Heart right ventricle (tissue), 16 donors: Measurements from ENCODE around the gene PSMG3. TPM values are rescaled to one million over a fixed set of nuclear protein-coding genes. Genes with fewer than 3 reads are reported as not detected.

Source experiments
- ATAC-seq, 8 donors: fragments of 200-7000 bp; cut with Tn5 transposase; one replicate each; pipeline ENCODE4 v1.9.1; 2020; ENCODE audit warnings: mild to moderate bottlenecking in 8 of 8, moderate library complexity in 8 of 8, moderate number of reproducible peaks in 1 of 8
- DNase-seq, 2 donors: peaks; one replicate each; pipeline ENCODE4 v3.0.0-alpha.2; 2020
- H3K27ac ChIP-seq, 10 donors: fragments of 200-600 bp; sonication (generic) in 2 of 10; one replicate each; pipeline versions ENCODE4 v1.5.0 to v1.8.0; 2020 to 2022; ENCODE audit warnings: mild to moderate bottlenecking in 3 of 10
- H3K27me3 ChIP-seq, 7 donors: fragments of 200-600 bp; one replicate each; pipeline ENCODE4 v1.8.0; 2021 to 2022; ENCODE audit warnings: mild to moderate bottlenecking in 2 of 7
- H3K36me3 ChIP-seq, 9 donors: fragments of 200-600 bp; sonication (generic) in 1 of 9; one replicate each; pipeline versions ENCODE4 v1.5.0 to v1.8.0; 2020 to 2022; ENCODE audit warnings: mild to moderate bottlenecking in 2 of 9
- H3K4me1 ChIP-seq, 9 donors: fragments of 200-600 bp; sonication (generic) in 1 of 9; one replicate each; pipeline versions ENCODE4 v1.5.0 to v1.8.0; 2020 to 2022; ENCODE audit warnings: mild to moderate bottlenecking in 4 of 9
- H3K4me3 ChIP-seq, 10 donors: fragments of 200-600 bp; sonication (generic) in 2 of 10; one replicate each; pipeline versions ENCODE4 v1.5.0 to v1.8.0; 2020 to 2022; ENCODE audit warnings: mild to moderate bottlenecking in 7 of 10, moderate library complexity in 2 of 10
- H3K9me3 ChIP-seq, 11 donors: fragments of 200-600 bp in 10 of 11; sonication (generic) in 2 of 11; one replicate each; pipeline versions ENCODE4 v1.5.0 to v1.8.0; 2013 to 2022; ENCODE audit warnings: mild to moderate bottlenecking in 2 of 11, control low read depth in 1 of 11, moderate library complexity in 1 of 11
- CTCF ChIP-seq, 9 donors: fragments of 200-600 bp; sonication (generic) in 2 of 9; IDR thresholded peaks; one replicate each; pipeline versions ENCODE4 v1.5.0 to v1.8.0; 2021 to 2022; ENCODE audit warnings: antibody characterized with exemption in 9 of 9, mild to moderate bottlenecking in 5 of 9, moderate library complexity in 1 of 9
- WGBS, 2 donors: extraction: QIAGEN DNeasy Blood & Tissue Kit; methylation state at CpG; one replicate each; pipeline ENCODE4 v1.1.7; 2013; ENCODE audit warnings: inconsistent platforms in 1 of 2; 5-methylcytosine and 5-hydroxymethylcytosine counted together
- intact Hi-C, 10 donors: fragments of 100-400 bp; cut with DNase I; formaldehyde crosslinking; loops; one replicate each; pipeline versions ENCODE4 v1.11.1 to v1.14.2; 2022
- polyA plus RNA-seq, 2 donors: library from polyadenylated mRNA; stranded (reverse); fragments of 200-250 nt; gene quantifications; one replicate each; pipeline ENCODE4 v1.2.3, GENCODE V29; 2013
- total RNA-seq, 10 donors: library from RNA; stranded (reverse); fragmentation: NEBNext Ultra II Directional in 3 of 10; extraction: Animal tissue kit (Norgen Biotek cat#: 25700) in 3 of 10; gene quantifications; one replicate each; pipeline versions ENCODE4 v1.2.1 to v1.2.4, GENCODE V29; 2021 to 2023
- donor health status: Arrhythmogenic right ventricular cardiomyopathy.
- donor health status: ischemic (EF 13 %, LVEDD 7.1; RV severe dilation, severe dysfunction).
- donor health status: healthy with polysubstance abuse.
- donor health status: DM: no; HTN: yes; CAD: no.
- donor health status: DM: no; HTN: no; CAD: no.
- donor health status: ischemic (EF 25% LVEDD 6.9; RV normal size, moderate dysfunction).
- donor health status: ischemic (EF 25% LVEDD 5.7; RV mildly dilated, moderate dysfunction).
- donor health status: healthy.
- donor health status: DM: yes; HTN: yes; CAD: no.
- donor health status: Ischemic cardiomyopathy.
- donor health status: ischemic (EF 35%, LVEDD 5.7; RV mildly dilated, moderate dysfunction).
- donor health status: nonischemic (EF 11% LVEDD 7.7; RV severe dilation, severe dysfunction).
- donor health status: DM: yes; HTN: yes; CAD: no.
- donor health status: PGD.
- donor health status: ischemic (EF 29% LVEDD 5.4; RV normal size, mild dysfunction).
- donor health status: nonischemic (EF 23%, LVEDD 6.1; RV moderate dilation, normal function).

PSMG3 gene
- total and polyA plus RNA-seq, 12 donors, result 7.3 to 45.7 (median 12.0) TPM

- DNase-seq (no peak), ATAC-seq (peak in 1 of 8 donors; percentile 1)
- Histone ChIP-seq H3K27me3 (no peaks in the 10 kb centered on the region), H3K9me3 (no peaks in the 10 kb centered on the region), H3K4me3 (no peak overlapping the region), H3K36me3 (no peaks in the 10 kb centered on the region), H3K4me1 (peaks cover 8 to 26% (median 19%) of the 10 kb centered on the region in 9 donors), H3K27ac (no peak overlapping the region)
- WGBS, 2 donors, result 87 to 93% methylated on average over 28 of the region's 28 CpGs
- TF ChIP-seq CTCF (IDR thresholded peaks at IDR 0.05), result no peak
- intact Hi-C loops, result loop anchor here (2.0 to 10.0 kb wide), 4 partner anchors 47 to 58 kb away; partner anchors contain the start of gene INTS1 (in 2 of the 10)
Measured at GRCh38 chr7:1559626-1560590, 9.9 kb downstream of the PSMG3 start.

- H3K4me3 ChIP-seq, result no peak overlapping the region
- no peaks in the 10 kb centered on the region for H3K36me3 ChIP-seq
- peak in 1 of 8 donors; percentile 2 for ATAC-seq
- intact Hi-C loops, result loop anchor here (2.0 to 10.0 kb wide), 4 partner anchors 46 to 57 kb away; partner anchors contain the start of gene INTS1 (in 2 of the 10)
- no peak for DNase-seq
- no peak overlapping the region for H3K27ac ChIP-seq
- H3K4me1 ChIP-seq, result peaks cover 8 to 26% (median 19%) of the 10 kb centered on the region in 9 donors
- no peak for TF ChIP-seq CTCF (IDR thresholded peaks at IDR 0.05)
- 91 to 94% methylated on average over 32 of the region's 32 CpGs for WGBS, 2 donors
- H3K9me3 ChIP-seq, result no peaks in the 10 kb centered on the region
- H3K27me3 ChIP-seq, result no peaks in the 10 kb centered on the region
Measured at GRCh38 chr7:1558841-1559625, 10.8 kb downstream of the PSMG3 start.

- Histone ChIP-seq H3K27me3 (no peaks in the 10 kb centered on the region), H3K27ac (no peak overlapping the region), H3K4me3 (no peak overlapping the region), H3K4me1 (peaks cover 8 to 26% (median 19%) of the 10 kb centered on the region in 9 donors), H3K9me3 (no peaks in the 10 kb centered on the region), H3K36me3 (no peaks in the 10 kb centered on the region)
- DNase-seq, result peak in 1 of 2 donors; percentile 72
- ATAC-seq, result peak; percentile 48 to 76 (median 70)
- intact Hi-C loops, result loop anchor here (2.0 to 10.0 kb wide), 4 partner anchors 45 to 56 kb away; partner anchors contain the start of gene INTS1 (in 2 of the 10)
- peak in 8 of 9 donors; percentile 33 to 73 (median 52) for TF ChIP-seq CTCF (IDR thresholded peaks at IDR 0.05)
- WGBS, 2 donors, result 23 to 34% methylated on average over 24 of the region's 24 CpGs
Measured at GRCh38 chr7:1558181-1558811, 11.5 kb downstream of the PSMG3 start.
